Colonic mucosa (tissue), 4 donors: Measurements from ENCODE around the gene LTBP2. TPM values are rescaled to one million over a fixed set of nuclear protein-coding genes. Genes with fewer than 3 reads are reported as not detected.

Experiments used
- DNase-seq: peaks from one replicate; pipeline ENCODE4 v3.0.0-alpha.2; 2020
- H3K27ac ChIP-seq: fragments of 200-600 bp; one replicate; pipeline ENCODE4 v1.8.0; 2021
- H3K27me3 ChIP-seq: fragments of 200-600 bp; one replicate; pipeline ENCODE4 v1.8.0; 2021
- H3K36me3 ChIP-seq: fragments of 200-600 bp; one replicate; pipeline ENCODE4 v1.8.0; 2021
- H3K4me1 ChIP-seq: fragments of 200-600 bp; one replicate; pipeline ENCODE4 v1.8.0; 2021; ENCODE audit warnings: mild to moderate bottlenecking
- H3K4me3 ChIP-seq: fragments of 200-600 bp; one replicate; pipeline ENCODE4 v1.8.0; 2021
- H3K9ac ChIP-seq, 2 donors: one replicate each; pipeline ENCODE4 v1.7.0; 2013; ENCODE audit warnings: control low read depth in 2 of 2, low read depth in 2 of 2, low read length in 2 of 2
- H3K9me3 ChIP-seq: fragments of 200-600 bp; one replicate; pipeline ENCODE4 v1.8.0; 2021
- CTCF ChIP-seq: fragments of 200-600 bp; IDR thresholded peaks from one replicate; pipeline ENCODE4 v1.8.0; 2022; ENCODE audit warnings: antibody characterized with exemption, mild to moderate bottlenecking
- intact Hi-C: fragments of 100-400 bp; cut with DNase I; formaldehyde crosslinking; loops from one replicate; pipeline ENCODE4 v1.14.1; 2022
- total RNA-seq, 2 donors: library from RNA; stranded (reverse); fragmentation: NEBNext Ultra II Directional in 1 of 2; extraction: Animal tissue kit (Norgen Biotek cat#: 25700) in 1 of 2; gene quantifications; one replicate each; pipeline ENCODE4 v1.2.1, GENCODE V29; 2021
- donor health status: healthy.
- donor health status: DM: no; HTN: no; CAD: no.
- donor health status: DM: no; HTN: no; CAD: no.

LTBP2 gene
- total RNA-seq, 2 donors from 2014 or later, result 1.9 to 3.7 TPM

GRCh38 chr14:74524076-74524811 is 87.8 kb downstream of the LTBP2 start:
- H3K9ac ChIP-seq, result no peak overlapping the region
- intact Hi-C loops, result no loop called here
- no peaks in the 10 kb centered on the region for H3K4me1 ChIP-seq
- no peak for DNase-seq
- no peak overlapping the region for H3K4me3 ChIP-seq
- no peaks in the 10 kb centered on the region for H3K27me3 ChIP-seq
- no peaks in the 10 kb centered on the region for H3K9me3 ChIP-seq
- H3K36me3 ChIP-seq, result no peaks in the 10 kb centered on the region
- TF ChIP-seq CTCF, result no peak
- H3K27ac ChIP-seq, result no peak overlapping the region

- Histone ChIP-seq H3K36me3 (no peaks in the 10 kb centered on the region), H3K27me3 (no peaks in the 10 kb centered on the region), H3K9me3 (no peaks in the 10 kb centered on the region), H3K9ac (no peak overlapping the region), H3K27ac (no peak overlapping the region), H3K4me3 (no peak overlapping the region), H3K4me1 (no peaks in the 10 kb centered on the region)
- no peak for TF ChIP-seq CTCF
- intact Hi-C loops, result no loop called here
- no peak for DNase-seq
Measured at GRCh38 chr14:74522740-74523139, 89.3 kb downstream of the LTBP2 start.

- no peak overlapping the region for H3K9ac ChIP-seq
- TF ChIP-seq CTCF, result no peak
Measured at GRCh38 chr14:74521756-74522155, 90.3 kb downstream of the LTBP2 start.

GRCh38 chr14:74519316-74520074 is 92.5 kb downstream of the LTBP2 start:
- Histone ChIP-seq H3K9ac (no peak overlapping the region), H3K4me3 (no peak overlapping the region), H3K36me3 (no peaks in the 10 kb centered on the region), H3K27ac (no peak overlapping the region), H3K27me3 (no peaks in the 10 kb centered on the region), H3K9me3 (no peaks in the 10 kb centered on the region), H3K4me1 (no peaks in the 10 kb centered on the region)
- DNase-seq, result no peak
- intact Hi-C loops, result no loop called here
- TF ChIP-seq CTCF, result no peak

More at GRCh38 chr14:74521756-74522155, 90.3 kb downstream of the LTBP2 start:
- Histone ChIP-seq H3K4me1 (no peaks in the 10 kb centered on the region), H3K36me3 (no peaks in the 10 kb centered on the region), H3K4me3 (no peak overlapping the region), H3K9me3 (no peaks in the 10 kb centered on the region), H3K27me3 (no peaks in the 10 kb centered on the region), H3K27ac (no peak overlapping the region)
- intact Hi-C loops, result no loop called here
- DNase-seq, result no peak

- intact Hi-C loops, result no loop called here
- H3K9ac ChIP-seq, result no peak overlapping the region
Measured at GRCh38 chr14:74518221-74518620, 93.8 kb downstream of the LTBP2 start.

More at GRCh38 chr14:74518221-74518620, 93.8 kb downstream of the LTBP2 start:
- H3K4me3 ChIP-seq, result no peak overlapping the region
- DNase-seq, result no peak
- H3K9me3 ChIP-seq, result no peaks in the 10 kb centered on the region
- no peak overlapping the region for H3K27ac ChIP-seq
- H3K36me3 ChIP-seq, result no peaks in the 10 kb centered on the region
- no peaks in the 10 kb centered on the region for H3K27me3 ChIP-seq
- no peaks in the 10 kb centered on the region for H3K4me1 ChIP-seq
- no peak for TF ChIP-seq CTCF
